Epithelial cell of proximal tubule (primary cell): ENCODE results near the gene TXNDC2. TPM values are rescaled to one million over a fixed set of nuclear protein-coding genes. Genes with fewer than 3 reads are reported as not detected.
"Not testable (repeated sequence)": the region's sequence is repeated elsewhere in the genome, so short reads cannot be mapped to it uniquely, and the experiment has no call there.

Experiments
- DNase-seq: peaks from one replicate; pipeline ENCODE4 v3.0.0-alpha.2; 2011; ENCODE audit warnings: low read depth
- H3K4me3 ChIP-seq: 2 replicates; pipeline ENCODE4 v1.5.1; 2011; ENCODE audit warnings: low read depth, mild to moderate bottlenecking, low read length
- total RNA-seq: library from RNA; depleted of rRNA; stranded (reverse); fragments of >200 nt; gene quantifications from 2 replicates; pipeline ENCODE4 v1.2.3, GENCODE V29; 2015
- TF ChIP-seq, protein P1 (sequence below): conservative IDR thresholded peaks from 2 replicates; pipeline ENCODE4 v1.5.1; 2012; ENCODE audit warnings: low read depth, mild to moderate bottlenecking, low read length

The TXNDC2 gene
- total RNA-seq, 1 donor from 2014 or later = not detected

GRCh38 chr18:9884090-9884489, 1.7 kb upstream of the TXNDC2 start:
- no peak for DNase-seq
- TF ChIP-seq, protein P1, sequence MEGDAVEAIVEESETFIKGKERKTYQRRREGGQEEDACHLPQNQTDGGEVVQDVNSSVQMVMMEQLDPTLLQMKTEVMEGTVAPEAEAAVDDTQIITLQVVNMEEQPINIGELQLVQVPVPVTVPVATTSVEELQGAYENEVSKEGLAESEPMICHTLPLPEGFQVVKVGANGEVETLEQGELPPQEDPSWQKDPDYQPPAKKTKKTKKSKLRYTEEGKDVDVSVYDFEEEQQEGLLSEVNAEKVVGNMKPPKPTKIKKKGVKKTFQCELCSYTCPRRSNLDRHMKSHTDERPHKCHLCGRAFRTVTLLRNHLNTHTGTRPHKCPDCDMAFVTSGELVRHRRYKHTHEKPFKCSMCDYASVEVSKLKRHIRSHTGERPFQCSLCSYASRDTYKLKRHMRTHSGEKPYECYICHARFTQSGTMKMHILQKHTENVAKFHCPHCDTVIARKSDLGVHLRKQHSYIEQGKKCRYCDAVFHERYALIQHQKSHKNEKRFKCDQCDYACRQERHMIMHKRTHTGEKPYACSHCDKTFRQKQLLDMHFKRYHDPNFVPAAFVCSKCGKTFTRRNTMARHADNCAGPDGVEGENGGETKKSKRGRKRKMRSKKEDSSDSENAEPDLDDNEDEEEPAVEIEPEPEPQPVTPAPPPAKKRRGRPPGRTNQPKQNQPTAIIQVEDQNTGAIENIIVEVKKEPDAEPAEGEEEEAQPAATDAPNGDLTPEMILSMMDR = no peak
- H3K4me3 ChIP-seq = no peak overlapping the region

- no peak overlapping the region for H3K4me3 ChIP-seq
- no peak for DNase-seq
- TF ChIP-seq, protein P1 = no peak
Observed at GRCh38 chr18:9884532-9885140, 1.1 kb upstream of the TXNDC2 start.

GRCh38 chr18:9886005-9886348, 204 bp downstream of the TXNDC2 start:
- no peak overlapping the region for H3K4me3 ChIP-seq
- DNase-seq = no peak
- TF ChIP-seq, protein P1 = no peak

DNA sequence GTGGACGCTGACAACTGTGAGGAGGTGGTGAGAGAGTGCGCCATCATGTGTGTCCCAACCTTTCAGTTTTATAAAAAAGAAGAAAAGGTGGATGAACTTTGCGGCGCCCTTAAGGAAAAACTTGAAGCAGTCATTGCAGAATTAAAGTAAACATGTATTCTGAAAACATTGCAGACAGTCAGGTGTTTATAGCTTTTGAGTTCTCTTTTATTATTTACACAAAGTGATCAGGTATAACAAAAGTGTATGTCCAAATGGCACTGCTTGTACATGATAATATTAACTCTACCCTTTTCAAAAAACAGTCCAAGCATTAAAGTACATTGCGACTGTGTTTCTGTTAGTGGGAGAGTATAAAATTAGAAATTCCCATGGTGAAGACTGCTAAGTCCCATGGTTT, 2.2 kb downstream of the TXNDC2 start:
- H3K4me3 ChIP-seq = no peak overlapping the region
- TF ChIP-seq, protein P1 = no peak
- DNase-seq = no peak

DNA sequence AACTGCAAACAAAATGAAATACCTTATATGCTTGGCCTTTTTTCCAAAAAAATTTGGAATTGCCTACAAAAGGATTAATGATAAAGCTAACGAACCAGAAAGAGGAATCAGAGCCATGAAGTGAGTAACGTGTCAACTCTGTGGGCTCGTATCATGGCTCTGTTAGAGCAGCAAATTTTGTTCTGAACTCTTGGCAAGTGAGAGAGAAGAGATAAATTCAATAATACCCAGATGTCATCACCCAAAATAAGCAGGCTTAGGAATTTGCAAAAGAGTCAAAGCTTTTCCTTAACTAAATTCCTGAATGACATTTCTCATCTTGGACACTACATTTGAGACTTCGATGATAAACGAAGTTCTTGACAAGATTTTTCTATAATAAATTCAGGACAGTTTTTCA, 4.4 kb downstream of the TXNDC2 start:
- TF ChIP-seq, protein P1 = no peak
- no peak overlapping the region for H3K4me3 ChIP-seq
- DNase-seq = no peak

DNA sequence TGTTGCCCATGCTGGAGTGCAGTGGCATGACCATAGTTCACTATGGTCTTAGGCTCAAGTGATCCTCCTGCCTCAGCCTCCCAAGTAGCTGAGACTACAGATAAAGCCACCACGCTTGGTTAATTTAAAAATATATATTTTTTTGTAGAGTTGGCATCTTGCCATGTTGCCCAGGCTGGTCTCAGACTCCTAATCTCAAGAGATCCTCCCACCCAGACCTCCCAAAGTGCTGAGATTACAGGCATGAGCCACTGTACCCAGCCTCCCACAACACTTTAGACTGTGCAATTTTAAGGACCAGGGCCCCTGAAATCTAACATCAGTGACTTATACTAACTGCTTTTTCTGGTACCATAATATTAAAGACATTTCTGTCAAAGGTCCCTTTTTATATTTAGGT, 5.2 kb downstream of the TXNDC2 start:
- TF ChIP-seq, protein P1 = no peak
- no peak for DNase-seq

DNA sequence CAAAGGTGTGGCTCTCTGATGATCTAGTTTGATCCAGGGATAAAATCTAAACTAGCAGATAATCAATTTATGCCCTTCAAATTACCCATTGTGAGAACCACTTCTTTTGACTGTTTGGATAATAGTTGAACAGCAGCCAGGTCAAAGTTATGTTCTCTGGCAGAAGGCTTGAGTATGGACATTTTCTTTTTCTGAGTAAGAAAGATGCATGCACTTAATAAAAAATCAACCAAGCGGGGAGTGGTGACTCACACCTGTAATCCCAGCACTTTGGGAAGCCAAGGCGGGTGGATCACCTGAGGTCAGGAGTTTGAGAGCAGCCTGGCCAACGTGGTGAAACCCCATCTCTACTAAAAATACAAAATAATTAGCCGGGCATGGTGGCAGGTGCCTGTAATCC, 5.7 kb downstream of the TXNDC2 start:
- H3K4me3 ChIP-seq, DNase-seq: not testable (repeated sequence)

More for the DNA sequence above, 5.2 kb downstream of the TXNDC2 start:
- H3K4me3 ChIP-seq = no peak overlapping the region
